Esophagus squamous epithelium (tissue), 4 donors: ENCODE measurements around the gene VCL.

Experiments used
- CTCF ChIP-seq, 6 experiments: fragments of 450-650 bp in 4 of 6; fragments of 200-600 bp in 2 of 6; sonication (generic) in 2 of 6; IDR thresholded peaks; one replicate each; pipeline ENCODE4 v1.5.1; 2016 to 2019; ENCODE audit warnings: antibody characterized with exemption in 6 of 6, mild to moderate bottlenecking in 4 of 6, moderate library complexity in 4 of 6
- POLR2A ChIP-seq, 4 donors: fragments of 450-650 bp; IDR thresholded peaks; one replicate each; pipeline ENCODE4 v1.6.1; 2017; ENCODE audit warnings: antibody characterized with exemption in 4 of 4, mild to moderate bottlenecking in 4 of 4, moderate library complexity in 3 of 4

- TF ChIP-seq CTCF (IDR thresholded peaks at IDR 0.05) = no peak
- no peak for TF ChIP-seq POLR2A (IDR thresholded peaks at IDR 0.05)
Observed at GRCh38 chr10:73974309-73974946, 23.5 kb upstream of the VCL start.
